Colonic mucosa (tissue), 4 donors: Measurements from ENCODE around the gene STON2. TPM values are rescaled to one million over a fixed set of nuclear protein-coding genes. Genes with fewer than 3 reads are reported as not detected.

Source experiments
- DNase-seq: peaks from one replicate; pipeline ENCODE4 v3.0.0-alpha.2; 2020
- H3K27ac ChIP-seq: fragments of 200-600 bp; one replicate; pipeline ENCODE4 v1.8.0; 2021
- H3K27me3 ChIP-seq: fragments of 200-600 bp; one replicate; pipeline ENCODE4 v1.8.0; 2021
- H3K36me3 ChIP-seq: fragments of 200-600 bp; one replicate; pipeline ENCODE4 v1.8.0; 2021
- H3K4me1 ChIP-seq: fragments of 200-600 bp; one replicate; pipeline ENCODE4 v1.8.0; 2021; ENCODE audit warnings: mild to moderate bottlenecking
- H3K4me3 ChIP-seq: fragments of 200-600 bp; one replicate; pipeline ENCODE4 v1.8.0; 2021
- H3K9ac ChIP-seq, 2 donors: one replicate each; pipeline ENCODE4 v1.7.0; 2013; ENCODE audit warnings: control low read depth in 2 of 2, low read depth in 2 of 2, low read length in 2 of 2
- H3K9me3 ChIP-seq: fragments of 200-600 bp; one replicate; pipeline ENCODE4 v1.8.0; 2021
- intact Hi-C: fragments of 100-400 bp; cut with DNase I; formaldehyde crosslinking; loops from one replicate; pipeline ENCODE4 v1.14.1; 2022
- total RNA-seq, 2 donors: library from RNA; stranded (reverse); fragmentation: NEBNext Ultra II Directional in 1 of 2; extraction: Animal tissue kit (Norgen Biotek cat#: 25700) in 1 of 2; gene quantifications; one replicate each; pipeline ENCODE4 v1.2.1, GENCODE V29; 2021
- TF ChIP-seq, protein P1 (sequence below): fragments of 200-600 bp; IDR thresholded peaks from one replicate; pipeline ENCODE4 v1.8.0; 2022; ENCODE audit warnings: antibody characterized with exemption, mild to moderate bottlenecking
- donor health status: healthy.
- donor health status: DM: no; HTN: no; CAD: no.
- donor health status: DM: no; HTN: no; CAD: no.

Gene STON2
- total RNA-seq, 2 donors from 2014 or later: 12.7 to 15.1 TPM

DNA sequence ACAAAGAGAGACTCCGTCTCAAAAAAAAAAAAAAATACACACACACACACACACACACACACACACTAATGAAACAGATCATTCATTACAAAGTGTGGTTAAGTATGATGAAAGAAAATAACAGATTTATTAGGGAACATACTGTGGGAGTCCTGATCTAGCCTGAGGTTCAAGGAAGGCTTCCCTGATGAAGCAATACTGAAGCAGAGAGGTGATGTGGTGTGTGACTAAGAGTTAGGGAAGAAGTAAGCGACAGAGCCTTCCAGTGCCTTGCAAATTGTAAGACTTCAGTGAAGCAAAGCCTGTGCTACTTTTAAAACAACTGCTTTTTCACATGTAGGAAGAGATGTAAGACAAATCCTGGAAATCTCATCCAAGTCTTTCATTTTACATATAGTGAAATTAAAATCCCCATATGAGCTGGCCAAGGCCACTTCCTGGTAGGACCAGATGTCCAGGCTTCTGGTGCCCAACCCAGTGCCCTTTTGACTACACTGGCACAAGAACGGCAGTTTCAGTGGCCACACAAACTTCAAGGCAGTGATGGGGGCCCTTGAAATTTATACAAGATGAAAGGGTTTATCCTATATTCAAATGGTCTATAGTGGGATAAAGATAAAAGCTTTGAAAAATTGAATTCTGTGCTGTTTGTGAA lies 86.2 kb downstream of the STON2 start:
- TF ChIP-seq, protein P1, sequence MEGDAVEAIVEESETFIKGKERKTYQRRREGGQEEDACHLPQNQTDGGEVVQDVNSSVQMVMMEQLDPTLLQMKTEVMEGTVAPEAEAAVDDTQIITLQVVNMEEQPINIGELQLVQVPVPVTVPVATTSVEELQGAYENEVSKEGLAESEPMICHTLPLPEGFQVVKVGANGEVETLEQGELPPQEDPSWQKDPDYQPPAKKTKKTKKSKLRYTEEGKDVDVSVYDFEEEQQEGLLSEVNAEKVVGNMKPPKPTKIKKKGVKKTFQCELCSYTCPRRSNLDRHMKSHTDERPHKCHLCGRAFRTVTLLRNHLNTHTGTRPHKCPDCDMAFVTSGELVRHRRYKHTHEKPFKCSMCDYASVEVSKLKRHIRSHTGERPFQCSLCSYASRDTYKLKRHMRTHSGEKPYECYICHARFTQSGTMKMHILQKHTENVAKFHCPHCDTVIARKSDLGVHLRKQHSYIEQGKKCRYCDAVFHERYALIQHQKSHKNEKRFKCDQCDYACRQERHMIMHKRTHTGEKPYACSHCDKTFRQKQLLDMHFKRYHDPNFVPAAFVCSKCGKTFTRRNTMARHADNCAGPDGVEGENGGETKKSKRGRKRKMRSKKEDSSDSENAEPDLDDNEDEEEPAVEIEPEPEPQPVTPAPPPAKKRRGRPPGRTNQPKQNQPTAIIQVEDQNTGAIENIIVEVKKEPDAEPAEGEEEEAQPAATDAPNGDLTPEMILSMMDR: no peak
- DNase-seq: no peak
- no peak overlapping the region for H3K9ac ChIP-seq
- no peak overlapping the region for H3K4me3 ChIP-seq
- H3K36me3 ChIP-seq: no peaks in the 10 kb centered on the region
- no peak overlapping the region for H3K27ac ChIP-seq
- no peaks in the 10 kb centered on the region for H3K27me3 ChIP-seq
- intact Hi-C loops: no loop called here
- H3K4me1 ChIP-seq: no peaks in the 10 kb centered on the region
- H3K9me3 ChIP-seq: no peaks in the 10 kb centered on the region

DNA sequence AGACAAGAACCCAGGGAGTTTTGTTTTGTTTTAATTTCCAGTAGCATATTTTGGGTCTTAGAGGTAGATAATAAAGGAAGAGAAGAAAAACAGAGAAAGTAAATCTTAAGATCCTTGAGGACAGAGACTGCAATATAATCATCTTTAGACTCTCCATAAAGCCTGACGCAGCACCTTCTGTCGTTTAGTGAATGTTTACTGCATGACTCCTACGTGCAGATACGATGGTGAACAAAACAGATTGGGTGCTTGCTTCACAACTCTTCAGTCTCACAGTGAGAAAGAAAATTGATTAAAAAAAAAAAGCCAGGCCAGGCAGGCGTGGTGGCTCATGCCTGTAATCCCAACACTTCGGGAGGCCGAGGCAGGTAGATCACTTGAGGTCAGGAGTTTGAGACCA lies 86.9 kb downstream of the STON2 start:
- Histone ChIP-seq H3K36me3 (no peaks in the 10 kb centered on the region), H3K27me3 (no peaks in the 10 kb centered on the region), H3K27ac (no peak overlapping the region), H3K9me3 (no peaks in the 10 kb centered on the region), H3K4me1 (no peaks in the 10 kb centered on the region), H3K9ac (no peak overlapping the region), H3K4me3 (no peak overlapping the region)
- intact Hi-C loops: no loop called here
- DNase-seq: no peak
- TF ChIP-seq, protein P1: no peak

DNA sequence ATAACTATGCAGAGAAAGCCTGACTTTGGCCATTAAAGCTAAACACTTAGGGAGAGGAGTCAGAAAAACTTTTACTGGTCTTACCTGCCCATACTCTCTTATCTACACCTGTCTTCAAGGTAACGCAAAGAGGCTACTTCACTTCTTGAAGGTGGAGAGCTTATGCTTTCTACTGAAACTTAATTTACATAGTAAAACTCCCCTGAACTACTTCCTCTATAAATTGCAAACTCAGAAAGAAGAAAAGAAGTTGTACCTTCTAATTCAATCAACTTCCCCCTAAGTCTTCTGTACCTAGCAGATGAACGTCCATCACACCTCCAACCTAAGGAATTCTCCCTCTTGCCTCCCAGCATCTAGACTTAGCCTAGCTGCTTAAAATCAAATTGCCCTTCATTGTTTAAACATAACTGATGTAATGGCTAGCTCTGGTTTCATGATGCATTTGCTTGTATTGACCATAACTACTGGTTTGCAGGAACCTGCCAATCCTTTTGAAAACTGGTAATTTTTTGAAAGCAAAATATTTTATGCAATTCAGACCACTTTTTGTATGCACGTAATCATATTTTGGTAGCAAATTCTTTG lies 87.7 kb downstream of the STON2 start:
- no peaks in the 10 kb centered on the region for H3K36me3 ChIP-seq
- no peak for DNase-seq
- H3K4me3 ChIP-seq: no peak overlapping the region
- intact Hi-C loops: no loop called here
- H3K27me3 ChIP-seq: no peaks in the 10 kb centered on the region
- H3K9me3 ChIP-seq: no peaks in the 10 kb centered on the region
- H3K4me1 ChIP-seq: no peaks in the 10 kb centered on the region
- H3K9ac ChIP-seq: no peak overlapping the region
- TF ChIP-seq, protein P1: no peak
- H3K27ac ChIP-seq: no peak overlapping the region

DNA sequence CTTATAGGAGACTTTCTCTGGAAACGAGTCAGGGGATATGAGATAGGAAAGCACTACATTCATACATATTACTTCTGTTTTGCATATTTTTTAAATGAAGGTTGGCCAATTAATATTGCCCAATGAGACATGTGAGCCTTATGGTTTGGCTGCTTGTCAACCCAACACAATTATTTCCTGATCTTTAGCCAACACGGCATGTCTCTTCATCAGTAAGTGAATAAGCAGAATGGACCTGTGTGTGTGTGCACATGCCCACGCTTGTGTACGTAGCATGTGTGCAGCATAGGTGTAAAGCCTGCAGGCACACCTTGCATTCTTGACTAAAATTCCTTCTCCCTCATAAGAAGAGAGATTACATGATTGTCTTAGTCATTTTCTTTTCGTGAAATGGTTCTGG lies 88.3 kb downstream of the STON2 start:
- TF ChIP-seq, protein P1: no peak
- Histone ChIP-seq H3K4me3 (no peak overlapping the region), H3K27me3 (no peaks in the 10 kb centered on the region), H3K4me1 (no peaks in the 10 kb centered on the region), H3K27ac (no peak overlapping the region), H3K9ac (no peak overlapping the region), H3K36me3 (no peaks in the 10 kb centered on the region), H3K9me3 (no peaks in the 10 kb centered on the region)
- intact Hi-C loops: no loop called here
- DNase-seq: no peak

DNA sequence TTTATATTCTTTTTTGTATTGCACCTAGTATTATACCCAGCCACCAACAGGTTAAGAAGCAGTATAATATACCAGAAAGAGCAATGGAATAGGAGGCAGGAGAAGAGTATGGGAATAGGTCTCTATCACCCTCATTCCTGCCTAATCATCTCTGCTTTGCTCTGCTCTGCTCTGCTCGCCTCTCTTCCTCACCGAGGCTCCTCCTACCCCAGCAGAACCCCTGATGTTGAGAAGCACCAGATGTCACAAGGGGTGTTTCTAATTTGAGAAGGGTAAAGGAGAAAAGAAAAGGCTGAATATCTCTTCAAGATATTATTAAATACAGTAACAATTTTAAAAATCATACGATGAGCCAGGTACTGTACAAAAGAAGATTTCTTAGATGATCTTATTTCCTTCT lies 89.0 kb downstream of the STON2 start:
- TF ChIP-seq, protein P1: no peak
- DNase-seq: no peak
- Histone ChIP-seq H3K9ac (no peak overlapping the region), H3K9me3 (no peaks in the 10 kb centered on the region), H3K4me1 (no peaks in the 10 kb centered on the region), H3K27me3 (no peaks in the 10 kb centered on the region), H3K4me3 (no peak overlapping the region), H3K27ac (no peak overlapping the region), H3K36me3 (no peaks in the 10 kb centered on the region)
- intact Hi-C loops: no loop called here
